LNCaP clone FGC (cell line): ENCODE data around the gene KIAA1217.

ENCODE experiments used
- DNase-seq: peaks from one replicate; pipeline ENCODE4 v3.0.0-alpha.2; 2011; ENCODE audit warnings: low read depth
- H3K4me3 ChIP-seq: 2 replicates; pipeline ENCODE4 v1.5.1; 2011; ENCODE audit warnings: mild to moderate bottlenecking, low read depth, low read length, control low read depth
- TF ChIP-seq, protein P1 (sequence below): IDR thresholded peaks from 2 replicates; pipeline ENCODE4 v1.5.1; 2012; ENCODE audit warnings: mild to moderate bottlenecking; ENCODE audit not compliant: control insufficient read depth, insufficient read depth; ENCODE audit errors: extremely low read depth

The KIAA1217 gene

DNA sequence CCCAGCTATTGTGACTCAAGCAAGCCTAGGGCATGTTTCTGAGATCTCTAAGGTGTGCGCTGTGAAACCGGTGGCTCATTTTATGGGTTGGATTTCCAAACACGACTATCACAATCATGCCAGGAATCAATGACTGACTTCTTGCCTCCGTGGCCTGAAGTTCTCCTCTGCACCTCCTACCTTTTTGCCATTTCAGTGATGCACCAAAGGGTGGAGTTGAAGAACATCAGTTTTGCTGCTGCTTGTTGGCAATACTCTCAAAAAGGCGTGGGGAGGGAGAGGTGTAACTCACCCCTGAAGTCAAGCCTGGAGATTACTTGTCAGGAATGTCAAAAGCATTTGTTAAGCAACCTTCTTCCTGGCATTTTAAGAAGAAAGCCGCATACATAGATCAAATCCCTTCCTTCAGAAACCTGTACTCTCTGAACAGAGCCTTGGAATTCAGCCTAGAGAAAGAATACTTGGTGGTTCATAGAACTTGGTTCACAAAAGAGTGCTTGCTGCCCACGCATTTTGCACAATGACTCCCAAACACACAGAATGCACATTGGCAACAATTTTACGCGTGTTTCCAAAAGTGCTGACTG, 41.0 kb downstream of the KIAA1217 start:
- TF ChIP-seq, protein P1, sequence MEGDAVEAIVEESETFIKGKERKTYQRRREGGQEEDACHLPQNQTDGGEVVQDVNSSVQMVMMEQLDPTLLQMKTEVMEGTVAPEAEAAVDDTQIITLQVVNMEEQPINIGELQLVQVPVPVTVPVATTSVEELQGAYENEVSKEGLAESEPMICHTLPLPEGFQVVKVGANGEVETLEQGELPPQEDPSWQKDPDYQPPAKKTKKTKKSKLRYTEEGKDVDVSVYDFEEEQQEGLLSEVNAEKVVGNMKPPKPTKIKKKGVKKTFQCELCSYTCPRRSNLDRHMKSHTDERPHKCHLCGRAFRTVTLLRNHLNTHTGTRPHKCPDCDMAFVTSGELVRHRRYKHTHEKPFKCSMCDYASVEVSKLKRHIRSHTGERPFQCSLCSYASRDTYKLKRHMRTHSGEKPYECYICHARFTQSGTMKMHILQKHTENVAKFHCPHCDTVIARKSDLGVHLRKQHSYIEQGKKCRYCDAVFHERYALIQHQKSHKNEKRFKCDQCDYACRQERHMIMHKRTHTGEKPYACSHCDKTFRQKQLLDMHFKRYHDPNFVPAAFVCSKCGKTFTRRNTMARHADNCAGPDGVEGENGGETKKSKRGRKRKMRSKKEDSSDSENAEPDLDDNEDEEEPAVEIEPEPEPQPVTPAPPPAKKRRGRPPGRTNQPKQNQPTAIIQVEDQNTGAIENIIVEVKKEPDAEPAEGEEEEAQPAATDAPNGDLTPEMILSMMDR, result no peak
- H3K4me3 ChIP-seq, result no peak overlapping the region
- DNase-seq, result no peak

DNA sequence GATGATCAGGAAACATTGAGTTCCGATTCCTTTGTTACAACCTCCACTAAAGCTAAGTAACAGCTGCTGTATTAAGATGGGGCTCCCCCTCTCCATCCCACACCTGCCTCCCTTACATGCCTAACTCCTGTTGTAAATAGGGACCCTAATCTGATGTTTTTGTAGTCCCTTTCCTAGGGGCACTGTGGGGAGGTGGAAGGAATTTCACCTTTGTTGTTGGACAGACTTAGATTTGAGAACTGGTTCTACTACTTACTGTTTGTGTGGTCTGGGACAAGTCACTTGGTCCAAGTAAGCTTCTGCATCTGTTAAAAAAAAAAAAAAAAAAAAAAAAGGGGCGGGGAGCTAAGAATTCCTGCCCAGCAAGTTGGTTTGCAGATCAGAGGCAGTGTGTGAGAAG, 42.6 kb downstream of the KIAA1217 start:
- 0 out of 2 replicates have a peak overlapping the region, but pooled peaks have one; percentile 19 for H3K4me3 ChIP-seq
- TF ChIP-seq, protein P1, result no peak
- DNase-seq, result peak; percentile 83

DNA sequence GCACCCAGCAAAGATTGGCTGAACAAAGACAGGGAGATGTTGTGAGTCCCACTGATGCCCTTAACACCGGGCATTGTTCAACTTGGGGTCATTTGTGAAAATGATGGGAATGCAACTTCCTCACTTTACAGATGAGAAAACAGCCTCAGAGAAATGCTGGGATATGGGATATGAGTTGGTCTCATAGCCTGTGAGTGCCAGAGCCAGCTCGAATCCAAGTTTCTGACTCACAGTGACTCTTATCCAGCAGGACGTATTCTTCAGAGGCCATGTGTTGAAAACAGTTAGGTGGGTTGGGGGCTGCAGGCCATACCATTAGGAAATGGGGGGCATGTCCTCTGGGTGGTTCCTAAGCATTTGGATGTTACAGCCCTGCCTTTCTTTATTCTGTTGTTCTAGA, 45.2 kb downstream of the KIAA1217 start:
- TF ChIP-seq, protein P1, result no peak
- DNase-seq, result no peak
- H3K4me3 ChIP-seq, result no peak overlapping the region

DNA sequence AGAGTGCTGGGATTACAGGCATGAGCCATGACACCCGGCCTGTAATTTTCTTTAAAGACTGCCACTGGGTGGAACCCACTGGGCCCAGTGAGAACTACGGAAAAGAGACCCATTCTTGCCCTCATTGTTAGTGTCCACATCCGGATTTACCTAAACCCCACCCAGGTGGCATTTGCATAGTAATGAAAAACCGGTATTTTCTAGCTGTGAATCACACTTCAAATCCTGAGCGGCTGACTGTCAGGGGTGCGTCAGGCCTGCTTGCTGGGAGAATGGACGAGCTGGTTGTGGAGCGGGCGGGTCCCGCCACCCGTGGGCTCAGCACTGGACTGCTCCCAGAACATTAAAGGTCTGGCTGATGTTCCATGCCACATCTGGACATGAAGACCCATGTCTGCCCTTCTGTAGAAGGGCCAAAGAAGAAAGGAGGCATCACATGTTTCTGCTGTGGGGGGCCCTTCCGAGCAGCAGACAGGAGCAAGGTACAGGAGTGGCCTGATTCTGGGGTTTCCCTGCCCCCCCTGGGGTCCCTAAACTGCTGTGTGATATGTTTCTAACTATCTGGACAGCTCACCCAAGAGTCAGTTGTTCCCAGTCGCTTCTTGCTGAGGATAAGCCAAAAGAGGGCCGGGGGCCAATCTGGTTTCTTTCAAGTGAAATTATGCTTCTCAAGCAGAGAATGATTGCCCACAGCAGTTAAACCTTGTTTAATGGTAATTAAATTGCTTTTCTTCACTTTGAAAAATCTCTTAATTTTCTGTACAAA, 46.4 kb downstream of the KIAA1217 start:
- TF ChIP-seq, protein P1, result no peak
- no peak for DNase-seq
- H3K4me3 ChIP-seq, result no peak overlapping the region

DNA sequence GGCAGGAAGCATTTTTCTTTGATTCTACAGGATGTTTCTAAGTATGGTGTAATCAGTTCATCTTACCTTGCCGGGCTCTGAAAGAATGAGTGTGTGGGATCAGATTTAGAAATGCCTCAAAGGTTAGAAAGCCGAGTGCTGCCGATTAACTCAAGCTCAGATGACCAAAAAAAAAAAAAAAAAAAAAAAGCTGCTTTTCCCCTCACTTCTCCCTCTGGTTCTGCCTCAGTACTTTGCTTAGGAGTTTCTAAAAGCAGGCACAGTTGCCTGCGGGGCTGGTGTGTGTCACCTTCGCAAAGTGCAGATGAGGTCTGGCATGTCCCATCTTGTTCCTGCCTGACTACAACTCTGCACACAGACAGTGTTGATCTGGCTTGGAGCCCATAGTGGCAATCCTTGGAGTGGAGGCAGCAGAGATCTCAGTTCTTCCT, 47.0 kb downstream of the KIAA1217 start:
- TF ChIP-seq, protein P1, result no peak
- no peak overlapping the region for H3K4me3 ChIP-seq
- DNase-seq, result peak; percentile 57

DNA sequence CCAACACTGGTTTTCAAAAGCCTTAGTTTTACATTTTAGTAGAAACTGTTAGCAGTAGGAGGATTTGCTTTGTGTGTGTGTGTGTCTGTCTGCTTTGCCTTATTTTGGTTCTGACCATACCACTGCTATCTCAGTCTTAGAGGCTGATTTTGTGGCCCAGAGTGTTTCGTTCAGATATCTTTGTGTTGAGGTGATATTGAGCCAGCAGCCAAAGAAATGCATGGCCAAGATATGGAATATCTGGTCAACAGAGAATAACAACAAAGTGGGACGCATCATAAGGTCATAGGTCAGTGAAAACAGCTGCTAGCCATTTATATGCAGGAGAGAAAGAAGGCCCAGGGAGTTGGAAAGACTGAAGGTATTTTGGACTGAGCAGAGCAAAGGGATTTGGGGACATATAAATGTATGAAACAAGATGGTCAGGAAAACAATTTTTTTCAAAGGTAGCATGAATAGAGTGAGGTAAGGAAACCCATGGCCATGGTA, 47.7 kb downstream of the KIAA1217 start:
- H3K4me3 ChIP-seq, result no peak overlapping the region
- DNase-seq, result no peak
- TF ChIP-seq, protein P1, result no peak
